Left ventricle myocardium inferior (tissue), 1 donor: Measurements from ENCODE around the gene KRTAP2-1. TPM values are rescaled to one million over a fixed set of nuclear protein-coding genes. Genes with fewer than 3 reads are reported as not detected.

Experiments
- DNase-seq: peaks from one replicate; pipeline ENCODE4 v3.0.0-alpha.2; 2020
- H3K27ac ChIP-seq: fragments of 200-600 bp; replicated peaks from 2 replicates; pipeline ENCODE4 v1.8.0; 2021
- H3K27me3 ChIP-seq: fragments of 200-600 bp; 2 replicates; pipeline ENCODE4 v1.8.0; 2021; ENCODE audit warnings: low read depth
- H3K36me3 ChIP-seq: fragments of 200-600 bp; 2 replicates; pipeline ENCODE4 v1.8.0; 2021
- H3K4me1 ChIP-seq: fragments of 200-600 bp; 2 replicates; pipeline ENCODE4 v1.8.0; 2021
- H3K4me3 ChIP-seq: fragments of 200-600 bp; 2 replicates; pipeline ENCODE4 v1.8.0; 2021; ENCODE audit warnings: mild to moderate bottlenecking, moderate library complexity
- H3K9me3 ChIP-seq: fragments of 200-600 bp; replicated peaks from 2 replicates; pipeline ENCODE4 v1.8.0; 2021
- CTCF ChIP-seq: fragments of 200-600 bp; IDR thresholded peaks from 2 replicates; pipeline ENCODE4 v1.8.0; 2021; ENCODE audit warnings: antibody characterized with exemption, mild to moderate bottlenecking, borderline replicate concordance
- intact Hi-C: fragments of 100-400 bp; cut with micrococcal nuclease; formaldehyde crosslinking; loops from one replicate; pipeline ENCODE4 v1.11.0; 2022
- total RNA-seq: library from RNA; stranded (reverse); fragmentation: NEBNext Ultra II Directional; extraction: Animal tissue kit (Norgen Biotek cat#: 25700); gene quantifications from one replicate; pipeline ENCODE4 v1.2.1, GENCODE V29; 2021
- donor health status: DM: no; HTN: yes; CAD: no; lungs with severe emphysema.

Gene KRTAP2-1
- total RNA-seq, 1 donor from 2014 or later: not detected

GRCh38 chr17:41024697-41025096 lies 22.4 kb downstream of the KRTAP2-1 start:
- TF ChIP-seq CTCF: no peak
- H3K36me3 ChIP-seq: no peaks in the 10 kb centered on the region
- H3K27ac ChIP-seq: no peak overlapping the region
- no peak for DNase-seq
- intact Hi-C loops: no loop called here
- H3K27me3 ChIP-seq: peaks cover 44% of the 10 kb centered on the region
- H3K4me3 ChIP-seq: no peak overlapping the region
- no peaks in the 10 kb centered on the region for H3K9me3 ChIP-seq
- H3K4me1 ChIP-seq: no peaks in the 10 kb centered on the region

GRCh38 chr17:41020336-41020735 lies 26.8 kb downstream of the KRTAP2-1 start:
- TF ChIP-seq CTCF: no peak
- Histone ChIP-seq H3K36me3 (no peaks in the 10 kb centered on the region), H3K4me3 (no peak overlapping the region), H3K4me1 (no peaks in the 10 kb centered on the region), H3K27ac (no peak overlapping the region), H3K27me3 (peaks cover 5% of the 10 kb centered on the region), H3K9me3 (no peaks in the 10 kb centered on the region)
- intact Hi-C loops: no loop called here
- DNase-seq: no peak

- TF ChIP-seq CTCF: no peak
Measured at GRCh38 chr17:41019415-41019814, 27.7 kb downstream of the KRTAP2-1 start.

GRCh38 chr17:41018541-41018940 lies 28.6 kb downstream of the KRTAP2-1 start:
- no peaks in the 10 kb centered on the region for H3K9me3 ChIP-seq
- H3K27ac ChIP-seq: no peak overlapping the region
- no peaks in the 10 kb centered on the region for H3K27me3 ChIP-seq
- TF ChIP-seq CTCF: no peak
- no peak for DNase-seq
- peaks cover 7% of the 10 kb centered on the region for H3K4me1 ChIP-seq
- intact Hi-C loops: no loop called here
- H3K36me3 ChIP-seq: no peaks in the 10 kb centered on the region
- no peak overlapping the region for H3K4me3 ChIP-seq

More at GRCh38 chr17:41019415-41019814, 27.7 kb downstream of the KRTAP2-1 start:
- Histone ChIP-seq H3K4me3 (no peak overlapping the region), H3K4me1 (no peaks in the 10 kb centered on the region), H3K9me3 (no peaks in the 10 kb centered on the region), H3K27ac (no peak overlapping the region), H3K27me3 (no peaks in the 10 kb centered on the region), H3K36me3 (no peaks in the 10 kb centered on the region)
- intact Hi-C loops: no loop called here
- no peak for DNase-seq

GRCh38 chr17:41016578-41017215 lies 30.4 kb downstream of the KRTAP2-1 start:
- intact Hi-C loops: no loop called here
- Histone ChIP-seq H3K4me1 (peaks cover 8% of the 10 kb centered on the region), H3K4me3 (no peak overlapping the region), H3K27me3 (no peaks in the 10 kb centered on the region), H3K36me3 (no peaks in the 10 kb centered on the region), H3K9me3 (no peaks in the 10 kb centered on the region), H3K27ac (no peak overlapping the region)
- TF ChIP-seq CTCF: no peak
- DNase-seq: no peak
